AG09319 (cell line): Measurements from ENCODE around the gene SVOP.

Experiments used
- DNase-seq: peaks from one replicate; pipeline ENCODE4 v3.0.0-alpha.2; 2010; ENCODE audit warnings: low read depth; ENCODE audit errors: extremely low read depth
- CTCF ChIP-seq: IDR thresholded peaks from 2 replicates; pipeline ENCODE4 v1.5.1; 2011; ENCODE audit warnings: low read depth, mild to moderate bottlenecking, inconsistent platforms, low read length, moderate library complexity

SVOP gene

GRCh38 chr12:109020146-109020795 is 597 bp downstream of the SVOP start:
- DNase-seq: no peak

GRCh38 chr12:109018296-109018695 is 2.6 kb downstream of the SVOP start:
- no peak for TF ChIP-seq CTCF
- DNase-seq: no peak

More at GRCh38 chr12:109020146-109020795, 597 bp downstream of the SVOP start:
- TF ChIP-seq CTCF: no peak

GRCh38 chr12:109016978-109017377 is 3.9 kb downstream of the SVOP start:
- DNase-seq: no peak
- TF ChIP-seq CTCF: no peak

GRCh38 chr12:109016016-109016415 is 4.9 kb downstream of the SVOP start:
- TF ChIP-seq CTCF: no peak
- no peak for DNase-seq

DNA sequence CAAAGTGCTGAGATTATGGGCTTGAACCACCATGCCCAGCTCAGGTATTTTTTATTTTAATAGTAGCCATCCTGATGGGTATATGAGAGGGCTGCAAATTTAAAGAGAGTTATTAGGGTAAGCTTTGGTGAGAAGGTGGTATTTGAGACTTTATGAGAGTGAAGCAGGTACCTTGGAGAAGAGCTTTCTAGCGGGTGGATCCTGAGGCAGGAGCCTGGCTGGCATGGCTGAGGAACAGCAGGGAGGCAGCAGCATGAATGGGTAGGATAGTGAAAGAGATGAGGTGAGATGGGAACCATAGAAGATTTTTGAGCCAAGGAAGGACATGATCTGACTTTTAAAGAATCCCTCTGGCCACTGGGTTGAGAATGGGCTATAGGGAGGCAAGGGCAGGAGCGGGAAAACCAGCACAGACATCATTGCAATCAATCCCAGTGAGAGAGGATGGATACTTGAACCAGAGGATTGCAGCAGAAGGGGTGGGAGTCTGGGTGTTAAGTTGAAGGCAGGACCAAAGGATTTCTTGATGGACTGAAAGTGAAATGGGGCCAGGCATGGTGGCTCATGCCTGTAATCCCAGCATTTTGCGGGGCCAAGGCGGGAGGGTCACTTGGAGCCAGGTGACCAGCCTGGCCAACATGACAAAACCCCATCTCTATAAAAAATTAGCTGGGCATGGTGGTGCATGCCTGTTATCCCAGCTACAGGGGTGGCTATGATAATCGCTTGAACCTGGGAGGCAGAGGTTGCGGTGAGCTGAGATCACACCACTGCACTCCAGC is 5.7 kb downstream of the SVOP start:
- no peak for TF ChIP-seq CTCF
- no peak for DNase-seq

DNA sequence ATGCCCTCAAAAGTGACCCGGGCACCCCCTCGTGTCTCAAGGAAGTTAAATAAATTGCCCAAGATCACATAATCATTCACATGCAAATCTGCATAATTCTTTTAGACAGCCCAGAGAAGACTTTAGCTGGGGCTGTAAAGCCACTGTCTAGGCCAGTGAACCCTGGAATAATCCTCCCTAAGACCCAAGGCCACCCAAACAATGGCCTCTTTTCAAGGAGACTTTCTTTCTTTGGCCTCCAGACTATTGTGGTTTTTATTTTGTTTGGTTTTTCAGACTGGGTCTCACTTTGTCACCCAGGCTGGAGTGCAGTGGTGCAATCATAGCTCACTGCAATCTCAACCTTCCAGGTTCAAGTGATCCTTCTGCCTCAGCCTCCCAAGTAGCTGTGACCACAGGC is 10.6 kb downstream of the SVOP start:
- no peak for DNase-seq

More for the DNA sequence above, 10.6 kb downstream of the SVOP start:
- no peak for TF ChIP-seq CTCF
